ENCODE results near the gene ANTKMT. TPM values are rescaled to one million over a fixed set of nuclear protein-coding genes. Genes with fewer than 3 reads are reported as not detected.

Gene ANTKMT
- polyA plus RNA-seq, 1 donor from 2014 or later, result 73.4 TPM

DNA sequence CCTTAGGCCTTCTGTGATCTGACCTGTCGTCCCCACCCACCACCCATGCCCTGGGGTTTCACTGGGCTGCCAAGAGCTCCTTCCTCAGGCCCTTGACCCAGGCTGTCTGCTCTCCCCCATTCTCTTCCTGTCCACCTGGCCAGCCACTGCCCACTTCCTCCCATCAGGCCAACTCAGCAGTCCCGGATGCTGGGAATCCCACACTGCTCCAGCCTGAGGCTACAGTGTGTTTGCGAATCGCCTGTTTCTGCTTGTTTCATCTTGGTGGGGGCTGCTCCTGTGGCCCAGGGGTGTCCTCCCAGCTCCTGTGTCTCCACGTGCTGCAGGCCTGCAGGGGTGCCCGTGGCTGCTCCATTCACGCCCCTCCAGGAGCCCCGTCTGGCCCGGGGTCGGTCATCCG lies 6.9 kb upstream of the ANTKMT start:
- no peak for TF ChIP-seq EZH2 (IDR thresholded peaks at IDR 0.05; ENCODE audit: borderline replicate concordance, insufficient read depth, low read length, poor library complexity, severe bottlenecking)
- Histone ChIP-seq H3K79me2 (replicated peaks; ENCODE audit: insufficient read depth, low read length) (peaks cover 21% of the 10 kb centered on the region), H2AFZ (ENCODE audit: low read depth, low read length) (no peak overlapping the region), H3K4me2 (ENCODE audit: low read length) (no peak overlapping the region), H3K9me2 (ENCODE audit: insufficient read depth, low read length) (no peaks in the 10 kb centered on the region), H3K9ac (ENCODE audit: low read length) (no peak overlapping the region), H3K36me3 (ENCODE audit: insufficient read depth, low read length) (no peaks in the 10 kb centered on the region), H3K4me3 (ENCODE audit: low read length) (no peak overlapping the region), H3K9me3 (ENCODE audit: low read length) (no peaks in the 10 kb centered on the region), H3K27ac (ENCODE audit: low read length) (no peak overlapping the region), H4K20me1 (ENCODE audit: insufficient read depth) (no peaks in the 10 kb centered on the region), H3K27me3 (ENCODE audit: insufficient read depth, low read depth, low read length) (no peaks in the 10 kb centered on the region), H3F3A (ENCODE audit: insufficient read depth, low read length, poor library complexity, severe bottlenecking) (peaks cover 5% of the 10 kb centered on the region)

DNA sequence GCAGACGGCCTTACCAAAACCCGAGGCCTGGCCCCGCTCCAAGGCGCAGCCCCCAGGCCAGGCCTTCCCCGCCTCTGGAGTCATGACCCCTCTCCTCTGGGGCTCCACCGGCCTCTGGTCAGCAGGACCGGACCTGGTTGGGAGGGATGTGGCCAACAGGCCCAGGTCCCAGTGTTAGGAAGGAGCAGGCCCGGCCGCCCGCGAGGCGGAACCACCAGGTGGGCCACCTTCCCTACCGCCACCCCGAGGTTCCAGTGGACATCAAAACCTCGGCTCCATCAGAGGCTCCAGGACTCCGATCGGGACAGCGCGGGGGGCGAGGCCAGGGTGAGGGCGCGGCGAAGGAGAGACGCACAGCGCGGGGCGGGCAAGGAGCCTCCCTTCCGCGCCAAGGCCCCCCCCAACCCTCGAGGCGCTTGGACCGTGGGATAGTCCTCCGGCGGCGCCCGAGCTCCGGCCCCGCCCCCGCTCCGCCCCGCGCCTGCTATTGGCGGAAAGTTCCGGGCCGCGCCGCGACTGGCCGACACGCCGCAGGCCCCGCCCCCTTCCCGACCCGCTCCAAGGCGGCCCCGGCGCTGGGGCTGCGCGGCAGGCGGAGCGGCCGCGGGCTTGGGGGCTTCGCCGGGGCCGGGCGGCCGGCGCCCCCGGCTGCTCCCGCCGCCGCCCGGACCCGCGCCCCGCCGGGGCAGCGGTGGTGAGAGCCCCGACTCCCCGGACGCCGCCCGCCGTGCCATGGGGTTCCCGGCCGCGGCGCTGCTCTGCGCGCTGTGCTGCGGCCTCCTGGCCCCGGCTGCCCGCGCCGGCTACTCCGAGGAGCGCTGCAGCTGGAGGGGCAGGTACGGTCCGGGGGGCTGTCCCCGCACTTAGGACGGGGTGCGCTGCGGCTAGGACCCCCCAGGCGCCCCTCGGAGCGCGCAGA lies 6.1 kb upstream of the ANTKMT start, which contains the start of gene METRN:
Gene METRN (plus strand): TSS at position 561 of the 919 bp plus-strand sequence. CDS start 172 bp downstream, at position 733.
- Histone ChIP-seq H3K79me2 (replicated peaks; ENCODE audit: insufficient read depth, low read length) (peaks cover 21% of the 10 kb centered on the region), H3F3A (ENCODE audit: insufficient read depth, low read length, poor library complexity, severe bottlenecking) (peaks cover 5% of the 10 kb centered on the region), H3K4me2 (ENCODE audit: low read length) (peak within 1 kb of the TSS; percentile 59), H3K4me3 (ENCODE audit: low read length) (peak within 1 kb of the TSS; percentile 61), H4K20me1 (ENCODE audit: insufficient read depth) (no peaks in the 10 kb centered on the region), H3K36me3 (ENCODE audit: insufficient read depth, low read length) (no peaks in the 10 kb centered on the region), H3K9me2 (ENCODE audit: insufficient read depth, low read length) (no peaks in the 10 kb centered on the region), H3K9ac (ENCODE audit: low read length) (peak within 1 kb of the TSS; percentile 51), H3K9me3 (ENCODE audit: low read length) (no peaks in the 10 kb centered on the region), H3K27me3 (ENCODE audit: insufficient read depth, low read depth, low read length) (no peaks in the 10 kb centered on the region), H2AFZ (ENCODE audit: low read depth, low read length) (no peak within 1 kb of the TSS), H3K27ac (ENCODE audit: low read length) (peak within 1 kb of the TSS; percentile 58)
- TF ChIP-seq POLR2AphosphoS5 (IDR thresholded peaks at IDR 0.05) (no peak), TAF1 (IDR thresholded peaks at IDR 0.05; ENCODE audit: low read depth) (no peak), MXI1 (conservative IDR thresholded peaks at IDR 0.05; ENCODE audit: poor library complexity, severe bottlenecking) (peak; percentile 8), EP300 (conservative IDR thresholded peaks at IDR 0.05; ENCODE audit: poor library complexity, severe bottlenecking) (no peak), RAD21 (conservative IDR thresholded peaks at IDR 0.05) (no peak)
- TF ChIP-seq, protein P1, sequence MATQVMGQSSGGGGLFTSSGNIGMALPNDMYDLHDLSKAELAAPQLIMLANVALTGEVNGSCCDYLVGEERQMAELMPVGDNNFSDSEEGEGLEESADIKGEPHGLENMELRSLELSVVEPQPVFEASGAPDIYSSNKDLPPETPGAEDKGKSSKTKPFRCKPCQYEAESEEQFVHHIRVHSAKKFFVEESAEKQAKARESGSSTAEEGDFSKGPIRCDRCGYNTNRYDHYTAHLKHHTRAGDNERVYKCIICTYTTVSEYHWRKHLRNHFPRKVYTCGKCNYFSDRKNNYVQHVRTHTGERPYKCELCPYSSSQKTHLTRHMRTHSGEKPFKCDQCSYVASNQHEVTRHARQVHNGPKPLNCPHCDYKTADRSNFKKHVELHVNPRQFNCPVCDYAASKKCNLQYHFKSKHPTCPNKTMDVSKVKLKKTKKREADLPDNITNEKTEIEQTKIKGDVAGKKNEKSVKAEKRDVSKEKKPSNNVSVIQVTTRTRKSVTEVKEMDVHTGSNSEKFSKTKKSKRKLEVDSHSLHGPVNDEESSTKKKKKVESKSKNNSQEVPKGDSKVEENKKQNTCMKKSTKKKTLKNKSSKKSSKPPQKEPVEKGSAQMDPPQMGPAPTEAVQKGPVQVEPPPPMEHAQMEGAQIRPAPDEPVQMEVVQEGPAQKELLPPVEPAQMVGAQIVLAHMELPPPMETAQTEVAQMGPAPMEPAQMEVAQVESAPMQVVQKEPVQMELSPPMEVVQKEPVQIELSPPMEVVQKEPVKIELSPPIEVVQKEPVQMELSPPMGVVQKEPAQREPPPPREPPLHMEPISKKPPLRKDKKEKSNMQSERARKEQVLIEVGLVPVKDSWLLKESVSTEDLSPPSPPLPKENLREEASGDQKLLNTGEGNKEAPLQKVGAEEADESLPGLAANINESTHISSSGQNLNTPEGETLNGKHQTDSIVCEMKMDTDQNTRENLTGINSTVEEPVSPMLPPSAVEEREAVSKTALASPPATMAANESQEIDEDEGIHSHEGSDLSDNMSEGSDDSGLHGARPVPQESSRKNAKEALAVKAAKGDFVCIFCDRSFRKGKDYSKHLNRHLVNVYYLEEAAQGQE (IDR thresholded peaks at IDR 0.05; ENCODE audit: borderline replicate concordance), result no peak
- TF ChIP-seq, protein P2, sequence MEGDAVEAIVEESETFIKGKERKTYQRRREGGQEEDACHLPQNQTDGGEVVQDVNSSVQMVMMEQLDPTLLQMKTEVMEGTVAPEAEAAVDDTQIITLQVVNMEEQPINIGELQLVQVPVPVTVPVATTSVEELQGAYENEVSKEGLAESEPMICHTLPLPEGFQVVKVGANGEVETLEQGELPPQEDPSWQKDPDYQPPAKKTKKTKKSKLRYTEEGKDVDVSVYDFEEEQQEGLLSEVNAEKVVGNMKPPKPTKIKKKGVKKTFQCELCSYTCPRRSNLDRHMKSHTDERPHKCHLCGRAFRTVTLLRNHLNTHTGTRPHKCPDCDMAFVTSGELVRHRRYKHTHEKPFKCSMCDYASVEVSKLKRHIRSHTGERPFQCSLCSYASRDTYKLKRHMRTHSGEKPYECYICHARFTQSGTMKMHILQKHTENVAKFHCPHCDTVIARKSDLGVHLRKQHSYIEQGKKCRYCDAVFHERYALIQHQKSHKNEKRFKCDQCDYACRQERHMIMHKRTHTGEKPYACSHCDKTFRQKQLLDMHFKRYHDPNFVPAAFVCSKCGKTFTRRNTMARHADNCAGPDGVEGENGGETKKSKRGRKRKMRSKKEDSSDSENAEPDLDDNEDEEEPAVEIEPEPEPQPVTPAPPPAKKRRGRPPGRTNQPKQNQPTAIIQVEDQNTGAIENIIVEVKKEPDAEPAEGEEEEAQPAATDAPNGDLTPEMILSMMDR (IDR thresholded peaks at IDR 0.05; ENCODE audit: poor library complexity, severe bottlenecking), result no peak
